SKM-1 (cell line): ENCODE measurements around the gene GAS2.

Experiments used
- DNase-seq: peaks from one replicate; lab custom pipeline; 2025; ENCODE audit not compliant: unreplicated experiment; lab: John Stamatoyannopoulos, UW

The GAS2 gene

GRCh38 chr11:22725079-22725478, 58.7 kb downstream of the GAS2 start:
- DNase-seq: no peak

GRCh38 chr11:22728600-22729389, 62.4 kb downstream of the GAS2 start:
- DNase-seq: no peak

- DNase-seq: no peak
Measured at GRCh38 chr11:22730319-22730718, 63.9 kb downstream of the GAS2 start.

GRCh38 chr11:22732588-22732987, 66.2 kb downstream of the GAS2 start:
- DNase-seq: no peak

- no peak for DNase-seq
Measured at GRCh38 chr11:22733475-22734248, 67.3 kb downstream of the GAS2 start.

- peak; percentile 77 for DNase-seq
Measured at GRCh38 chr11:22734628-22735345, 68.4 kb downstream of the GAS2 start.

GRCh38 chr11:22742157-22742613, 75.8 kb downstream of the GAS2 start:
- no peak for DNase-seq

GRCh38 chr11:22749536-22749935, 83.1 kb downstream of the GAS2 start:
- DNase-seq: no peak

GRCh38 chr11:22752908-22753310, 86.5 kb downstream of the GAS2 start:
- DNase-seq: no peak

- no peak for DNase-seq
Measured at GRCh38 chr11:22753416-22753815, 87.0 kb downstream of the GAS2 start.

- no peak for DNase-seq
Measured at GRCh38 chr11:22761066-22761465, 94.7 kb downstream of the GAS2 start.

GRCh38 chr11:22763166-22763565, 96.8 kb downstream of the GAS2 start:
- no peak for DNase-seq

GRCh38 chr11:22764735-22765134, 98.3 kb downstream of the GAS2 start:
- no peak for DNase-seq

GRCh38 chr11:22768281-22768680, 101.9 kb downstream of the GAS2 start:
- no peak for DNase-seq

- DNase-seq: no peak
Measured at GRCh38 chr11:22769081-22769480, 102.7 kb downstream of the GAS2 start.

GRCh38 chr11:22774716-22775115, 108.3 kb downstream of the GAS2 start:
- no peak for DNase-seq

GRCh38 chr11:22775248-22775647, 108.8 kb downstream of the GAS2 start:
- DNase-seq: no peak

GRCh38 chr11:22778642-22779041, 112.2 kb downstream of the GAS2 start:
- DNase-seq: no peak

- no peak for DNase-seq
Measured at GRCh38 chr11:22779850-22780249, 113.4 kb downstream of the GAS2 start.

GRCh38 chr11:22780952-22781593, 114.7 kb downstream of the GAS2 start:
- DNase-seq: no peak

- no peak for DNase-seq
Measured at GRCh38 chr11:22785251-22785650, 118.8 kb downstream of the GAS2 start.
